ENCODE measurements around the gene DGAT2.

DGAT2 gene

GRCh38 chr11:75800728-75801361, 32.3 kb downstream of the DGAT2 start:
- Histone ChIP-seq H3K27ac (replicated peaks) (no peak overlapping the region), H3K27me3 (ENCODE audit: insufficient read depth, poor library complexity, severe bottlenecking) (no peaks in the 10 kb centered on the region), H3K4me3 (replicated peaks; ENCODE audit: insufficient read depth, low read length) (no peak overlapping the region)
- TF ChIP-seq, protein P1, sequence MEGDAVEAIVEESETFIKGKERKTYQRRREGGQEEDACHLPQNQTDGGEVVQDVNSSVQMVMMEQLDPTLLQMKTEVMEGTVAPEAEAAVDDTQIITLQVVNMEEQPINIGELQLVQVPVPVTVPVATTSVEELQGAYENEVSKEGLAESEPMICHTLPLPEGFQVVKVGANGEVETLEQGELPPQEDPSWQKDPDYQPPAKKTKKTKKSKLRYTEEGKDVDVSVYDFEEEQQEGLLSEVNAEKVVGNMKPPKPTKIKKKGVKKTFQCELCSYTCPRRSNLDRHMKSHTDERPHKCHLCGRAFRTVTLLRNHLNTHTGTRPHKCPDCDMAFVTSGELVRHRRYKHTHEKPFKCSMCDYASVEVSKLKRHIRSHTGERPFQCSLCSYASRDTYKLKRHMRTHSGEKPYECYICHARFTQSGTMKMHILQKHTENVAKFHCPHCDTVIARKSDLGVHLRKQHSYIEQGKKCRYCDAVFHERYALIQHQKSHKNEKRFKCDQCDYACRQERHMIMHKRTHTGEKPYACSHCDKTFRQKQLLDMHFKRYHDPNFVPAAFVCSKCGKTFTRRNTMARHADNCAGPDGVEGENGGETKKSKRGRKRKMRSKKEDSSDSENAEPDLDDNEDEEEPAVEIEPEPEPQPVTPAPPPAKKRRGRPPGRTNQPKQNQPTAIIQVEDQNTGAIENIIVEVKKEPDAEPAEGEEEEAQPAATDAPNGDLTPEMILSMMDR (IDR thresholded peaks at IDR 0.05; ENCODE audit: insufficient read depth, low read length): no peak
- TF ChIP-seq GABPA (IDR thresholded peaks at IDR 0.05; ENCODE audit: low read depth) (no peak), POLR2AphosphoS5 (IDR thresholded peaks at IDR 0.05; ENCODE audit: low read depth) (no peak), SPI1 (IDR thresholded peaks at IDR 0.05; ENCODE audit: borderline replicate concordance, low read depth) (no peak), REST (IDR thresholded peaks at IDR 0.05; ENCODE audit: insufficient replicate concordance, low read depth) (no peak)
- DNase-seq (ENCODE audit: low read depth in 1 of 2, low spot score in 1 of 2): no peak

DNA sequence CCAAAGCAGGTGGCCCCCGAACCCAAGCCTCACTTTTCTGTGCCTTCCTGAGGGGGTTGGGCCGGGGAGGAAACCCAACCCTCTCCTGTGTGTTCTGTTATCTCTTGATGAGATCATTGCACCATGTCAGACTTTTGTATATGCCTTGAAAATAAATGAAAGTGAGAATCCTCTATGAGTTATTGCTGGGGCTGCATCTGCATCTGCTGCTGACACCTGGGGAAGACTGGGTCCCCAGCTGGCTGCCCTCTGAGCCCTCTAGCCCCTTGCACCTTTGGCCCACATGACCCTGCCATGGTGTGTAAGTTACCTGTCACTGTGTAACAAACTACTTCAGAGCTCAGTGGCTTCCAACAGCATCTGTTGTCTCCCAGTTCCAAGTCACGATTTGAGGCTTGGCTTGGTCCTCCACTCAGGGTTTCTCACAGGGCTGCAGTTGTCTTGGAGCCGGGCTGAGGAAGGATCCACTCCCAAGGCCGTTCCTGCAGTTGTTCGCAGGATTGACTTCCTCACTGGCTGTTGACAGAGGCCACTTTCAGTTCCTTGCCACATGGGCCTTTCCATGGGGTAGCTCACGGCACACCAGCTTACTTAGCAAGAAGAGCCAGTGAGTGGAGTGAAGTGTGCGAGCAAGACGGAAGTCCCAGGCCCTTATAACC, 32.9 kb downstream of the DGAT2 start:
- no peak overlapping the region for H3K4me3 ChIP-seq (replicated peaks; ENCODE audit: insufficient read depth, low read length)
- TF ChIP-seq GABPA (IDR thresholded peaks at IDR 0.05; ENCODE audit: low read depth) (no peak), POLR2AphosphoS5 (IDR thresholded peaks at IDR 0.05; ENCODE audit: low read depth) (no peak), SPI1 (IDR thresholded peaks at IDR 0.05; ENCODE audit: borderline replicate concordance, low read depth) (no peak), REST (IDR thresholded peaks at IDR 0.05; ENCODE audit: insufficient replicate concordance, low read depth) (no peak)
- TF ChIP-seq, protein P1 (IDR thresholded peaks at IDR 0.05; ENCODE audit: insufficient read depth, low read length): no peak
- peak in 1 of 2 experiments; percentile 70 for DNase-seq (ENCODE audit: low read depth in 1 of 2, low spot score in 1 of 2)
- H3K27me3 ChIP-seq (ENCODE audit: insufficient read depth, poor library complexity, severe bottlenecking): no peaks in the 10 kb centered on the region
- H3K27ac ChIP-seq (replicated peaks): no peak overlapping the region

GRCh38 chr11:75802021-75802912, 33.7 kb downstream of the DGAT2 start:
- H3K27me3 ChIP-seq (ENCODE audit: insufficient read depth, poor library complexity, severe bottlenecking): no peaks in the 10 kb centered on the region
- no peak for TF ChIP-seq REST (IDR thresholded peaks at IDR 0.05; ENCODE audit: insufficient replicate concordance, low read depth)
- no peak for TF ChIP-seq GABPA (IDR thresholded peaks at IDR 0.05; ENCODE audit: low read depth)
- TF ChIP-seq, protein P1 (IDR thresholded peaks at IDR 0.05; ENCODE audit: insufficient read depth, low read length): no peak
- TF ChIP-seq SPI1 (IDR thresholded peaks at IDR 0.05; ENCODE audit: borderline replicate concordance, low read depth): no peak
- H3K27ac ChIP-seq (replicated peaks): no peak overlapping the region
- no peak overlapping the region for H3K4me3 ChIP-seq (replicated peaks; ENCODE audit: insufficient read depth, low read length)
- DNase-seq (ENCODE audit: low read depth in 1 of 2, low spot score in 1 of 2): no peak

All from HL-60 (cell line).